ENCODE measurements around the gene ADAMTSL1. TPM values are rescaled to one million over a fixed set of nuclear protein-coding genes. Genes with fewer than 3 reads are reported as not detected.

The ADAMTSL1 gene
- total and polyA plus RNA-seq, 2 of the 8 experiments (the other 6 are each of a cell fraction or from before 2014, with no cell fraction given), result 0.84 to 1.1 TPM

GRCh38 chr9:18718932-18719331, 245.0 kb downstream of the ADAMTSL1 start:
- Histone ChIP-seq H3K56ac (replicated peaks; ENCODE audit: insufficient read length, low read depth, low read length) (no peak overlapping the region), H4K5ac (ENCODE audit: insufficient read length, low read depth, low read length) (no peak overlapping the region), H3K4me2 (ENCODE audit: insufficient read depth in 1 of 2, low read depth in 2 of 2, low read length in 2 of 2) (no peak overlapping the region), H2BK15ac (ENCODE audit: low read length) (no peak overlapping the region), H2AK5ac (ENCODE audit: low read depth, low read length) (no peak overlapping the region), H3K9me3 (ENCODE audit: insufficient read depth in 2 of 2, low read depth in 1 of 2, low read length in 1 of 2) (no peaks in the 10 kb centered on the region), H3K79me2 (ENCODE audit: control insufficient read depth in 1 of 2, insufficient read depth in 2 of 2, low read length in 2 of 2) (no peaks in the 10 kb centered on the region), H3K27me3 (replicated peaks in 1 of 4; ENCODE audit: control insufficient read depth in 3 of 4, extremely low read depth in 1 of 4, insufficient read depth in 3 of 4, low read length in 3 of 4) (no peaks in the 10 kb centered on the region), H2AFZ (ENCODE audit: low read length) (no peak overlapping the region), H4K20me1 (replicated peaks in 1 of 2; ENCODE audit: control insufficient read depth in 1 of 2, insufficient read depth in 2 of 2, low read length in 2 of 2) (peaks cover 0 to 1% of the 10 kb centered on the region in 2 experiments), H4K8ac (ENCODE audit: extremely low read depth, insufficient read depth, low read length) (no peak overlapping the region), H3K4ac (replicated peaks; ENCODE audit: insufficient read length, low read depth, low read length) (no peak overlapping the region), H3K23ac (ENCODE audit: insufficient read length) (no peak overlapping the region), H3K27ac (ENCODE audit: low read depth, low read length) (no peak overlapping the region), H3K4me1 (replicated peaks in 1 of 4; ENCODE audit: control insufficient read depth in 3 of 4, insufficient read depth in 4 of 4, low read length in 3 of 4) (no peaks in the 10 kb centered on the region), H3K23me2 (ENCODE audit: low read depth, low read length) (no peaks in the 10 kb centered on the region), H2BK12ac (ENCODE audit: low read depth, low read length) (no peak overlapping the region), H3K4me3 (ENCODE audit: extremely low read depth in 1 of 4, insufficient read depth in 2 of 4, low read depth in 3 of 4, low read length in 4 of 4) (no peak overlapping the region), H2BK5ac (ENCODE audit: low read depth, low read length) (no peak overlapping the region), H3K79me1 (ENCODE audit: low read depth, low read length) (no peaks in the 10 kb centered on the region), H3K9ac (replicated peaks in 1 of 4; ENCODE audit: extremely low read depth in 1 of 4, low read depth in 3 of 4, low read length in 3 of 4) (no peak overlapping the region), H2BK20ac (ENCODE audit: low read length) (no peak overlapping the region), H2BK120ac (replicated peaks; ENCODE audit: low read depth, low read length) (no peak overlapping the region), H3K36me3 (ENCODE audit: control insufficient read depth in 2 of 4, insufficient read depth in 4 of 4, low read length in 3 of 4) (no peaks in the 10 kb centered on the region), H3K18ac (ENCODE audit: extremely low read depth, low read length) (no peak overlapping the region), H3K14ac (ENCODE audit: insufficient read length) (no peak overlapping the region), H4K91ac (replicated peaks; ENCODE audit: insufficient read length, low read length) (no peak overlapping the region)
- no peak for DNase-seq (ENCODE audit: low read depth in 1 of 2, low spot score in 2 of 2)
- no peak for FAIRE-seq
- CTCF ChIA-PET (ENCODE audit: partially characterized antibody), result interaction anchor here (0.9 to 2.1 kb wide), 6 partner anchors 10 to 464 kb away, joined by 3 to 9 read pairs (median 3); no protein-coding TSS in a partner anchor
- 97% methylated on average over 1 of the region's 1 CpG; no CpG with 5 or more reads in 1 of the 2 experiments for WGBS, 2 experiments (ENCODE audit: extremely low coverage in 1 of 2, insufficient coverage in 1 of 2, insufficient read length in 1 of 2, insufficient replicate concordance in 2 of 2, low coverage in 1 of 2, low lambda C conversion rate in 2 of 2, missing lambda C conversion rate in 1 of 2)
- POLR2A ChIA-PET (ENCODE audit: partially characterized antibody), result no interaction called here
- TF ChIP-seq SIRT6 (IDR thresholded peaks at IDR 0.05; ENCODE audit: low read length), result no peak
- no peak for TF ChIP-seq JUND (IDR thresholded peaks at IDR 0.05; ENCODE audit: low read length)
- TF ChIP-seq SAP30 (IDR thresholded peaks at IDR 0.05; ENCODE audit: insufficient read depth, insufficient replicate concordance, low read length), result no peak
- TF ChIP-seq KDM5A (IDR thresholded peaks at IDR 0.05; ENCODE audit: low read length), result no peak

Measured in H1 (cell line).